BJ (cell line): ENCODE data around the gene LAMTOR2. TPM values are rescaled to one million over a fixed set of nuclear protein-coding genes. Genes with fewer than 3 reads are reported as not detected.

Experiments
- CTCF ChIA-PET: fragments of 350-600 bp; formaldehyde crosslinking; extraction: SDS; loops from one replicate; lab custom pipeline; 2021; ENCODE audit warnings: antibody characterized with exemption, inconsistent platforms; lab: Yijun Ruan, JAX
- POLR2A ChIA-PET: fragments of 300-600 bp; sonication (Branson Sonifier 250); formaldehyde crosslinking; extraction: SDS; loops from one replicate; lab custom pipeline; 2021; ENCODE audit warnings: antibody characterized with exemption; lab: Charles Lee
- DNase-seq: peaks from one replicate; pipeline ENCODE4 v3.0.0-alpha.2; 2011; ENCODE audit warnings: low read depth
- H3K27me3 ChIP-seq: 2 replicates; pipeline ENCODE4 v1.6.0; 2011; ENCODE audit warnings: low read length; ENCODE audit not compliant: control insufficient read depth, insufficient read depth
- H3K36me3 ChIP-seq: 2 replicates; pipeline ENCODE4 v1.5.1; 2011; ENCODE audit warnings: low read length; ENCODE audit not compliant: control insufficient read depth, insufficient read depth
- H3K4me3 ChIP-seq: 2 replicates; pipeline ENCODE4 v1.5.1; 2011; ENCODE audit warnings: low read depth, mild to moderate bottlenecking, control low read depth, low read length
- CTCF ChIP-seq: IDR thresholded peaks from 2 replicates; pipeline ENCODE4 v1.5.1; 2011; ENCODE audit warnings: low read depth, mild to moderate bottlenecking, control low read depth, inconsistent platforms, low read length, moderate library complexity; ENCODE audit not compliant: insufficient read depth
- polyA plus RNA-seq: library from polyadenylated mRNA; depleted of rRNA; stranded (reverse); fragments of >200 nt; gene quantifications from 2 replicates; pipeline ENCODE4 v1.2.3, GENCODE V29; 2011

Gene LAMTOR2
- polyA plus RNA-seq, 1 experiment, result 77.4 TPM

- Histone ChIP-seq H3K4me3 (no peak overlapping the region), H3K27me3 (no peaks in the 10 kb centered on the region), H3K36me3 (peaks cover 26% of the 10 kb centered on the region)
- CTCF ChIA-PET, result interaction anchor here (0.6 kb wide), 1 partner anchor 213 kb away, joined by 6 read pairs; no protein-coding TSS in a partner anchor
- POLR2A ChIA-PET, result no interaction called here
- TF ChIP-seq CTCF, result no peak
- no peak for DNase-seq
These were observed 42.3 kb upstream of the LAMTOR2 start for GRCh38 chr1:156012051-156012817.

- POLR2A ChIA-PET, result no interaction called here
- Histone ChIP-seq H3K27me3 (no peaks in the 10 kb centered on the region), H3K4me3 (no peak overlapping the region), H3K36me3 (peaks cover 19% of the 10 kb centered on the region)
- DNase-seq, result no peak
- no peak for TF ChIP-seq CTCF
- CTCF ChIA-PET, result interaction anchor here (1.4 to 3.2 kb wide), 2 partner anchors 13 to 51 kb away, joined by 3 to 9 read pairs; no protein-coding TSS in a partner anchor
These were observed 39.8 kb upstream of the LAMTOR2 start for GRCh38 chr1:156014829-156015228.

- peak overlapping the region; percentile 71 for H3K4me3 ChIP-seq
- H3K27me3 ChIP-seq, result no peaks in the 10 kb centered on the region; the same call in 1 of the 2 replicates
- no peak for TF ChIP-seq CTCF
- ChIA-PET CTCF (interaction anchor here (1.0 to 1.3 kb wide), 2 partner anchors 33 to 46 kb away, joined by 3 read pairs; no protein-coding TSS in a partner anchor), POLR2A (interaction anchor here (0.6 kb wide), 1 partner anchor 57 kb away, joined by 8 read pairs; no protein-coding TSS in a partner anchor)
- H3K36me3 ChIP-seq, result no peaks in the 10 kb centered on the region
- DNase-seq, result no peak
These were observed 34.7 kb upstream of the LAMTOR2 start for GRCh38 chr1:156019946-156020292.

GRCh38 chr1:156020293-156021092, 34.1 kb upstream of the LAMTOR2 start, which contains the start of gene SSR2:
SSR2 (minus strand) TSS chr1:156020951; CDS start chr1:156020167, 784 bp downstream.
- no peaks in the 10 kb centered on the region; the same call in 1 of the 2 replicates for H3K27me3 ChIP-seq
- H3K36me3 ChIP-seq, result no peaks in the 10 kb centered on the region
- TF ChIP-seq CTCF, result no peak
- peak; percentile 57 for DNase-seq
- POLR2A ChIA-PET, result no interaction called here
- CTCF ChIA-PET, result interaction anchor here (0.9 to 1.3 kb wide), 4 partner anchors 20 to 46 kb away, joined by 3 to 4 read pairs (median 3); no protein-coding TSS in a partner anchor
- peak within 1 kb of the TSS; percentile 71 for H3K4me3 ChIP-seq

GRCh38 chr1:156021093-156021428, 33.5 kb upstream of the LAMTOR2 start:
- ChIA-PET CTCF (interaction anchor here (0.9 to 1.3 kb wide), 3 partner anchors 20 to 45 kb away, joined by 3 to 4 read pairs (median 3); no protein-coding TSS in a partner anchor), POLR2A (no interaction called here)
- H3K27me3 ChIP-seq, result no peaks in the 10 kb centered on the region; the same call in 1 of the 2 replicates
- no peak overlapping the region for H3K4me3 ChIP-seq
- H3K36me3 ChIP-seq, result no peaks in the 10 kb centered on the region
- TF ChIP-seq CTCF, result no peak
- DNase-seq, result no peak
